Gastrocnemius medialis (tissue), 4 donors: ENCODE data around the gene FOXN1. TPM values are rescaled to one million over a fixed set of nuclear protein-coding genes. Genes with fewer than 3 reads are reported as not detected.
"Not testable (repeated sequence)": the region's sequence is repeated elsewhere in the genome, so short reads cannot be mapped to it uniquely, and the experiment has no call there.

Experiments used
- ATAC-seq, 2 donors: fragments of 150-250 bp; one replicate each; pipeline ENCODE4 v1.9.1; 2016
- DNase-seq, 2 donors: peaks; one replicate each; pipeline ENCODE4 v3.0.0-alpha.2; 2019
- H3K27ac ChIP-seq, 4 donors: fragments of 200-600 bp; sonication (generic); 1 replicate in 1 of 4; 2 replicates in 3 of 4; pipeline ENCODE4 v1.5.1; 2016 to 2018; ENCODE audit warnings: mild to moderate bottlenecking in 2 of 4, moderate library complexity in 1 of 4
- H3K27me3 ChIP-seq, 3 donors: fragments of 200-600 bp; sonication (generic) in 2 of 3; 1 replicate in 1 of 3; 2 replicates in 2 of 3; pipeline versions ENCODE4 v1.5.1 to v1.6.0; 2016 to 2019; ENCODE audit warnings: mild to moderate bottlenecking in 1 of 3, moderate library complexity in 1 of 3
- H3K36me3 ChIP-seq, 2 donors: fragments of 200-600 bp; sonication (generic) in 1 of 2; one replicate each; pipeline ENCODE4 v1.5.1; 2017 to 2018
- H3K4me1 ChIP-seq, 2 donors: fragments of 200-600 bp; sonication (generic) in 1 of 2; one replicate each; pipeline ENCODE4 v1.5.1; 2016 to 2017; ENCODE audit warnings: mild to moderate bottlenecking in 2 of 2
- H3K4me3 ChIP-seq, 4 donors: fragments of 200-600 bp; sonication (generic) in 3 of 4; 1 replicate in 1 of 4; 2 replicates in 3 of 4; pipeline ENCODE4 v1.5.1; 2016 to 2019; ENCODE audit warnings: mild to moderate bottlenecking in 2 of 4
- H3K9me3 ChIP-seq, 3 donors: fragments of 200-600 bp; sonication (generic) in 2 of 3; 1 replicate in 1 of 3; 2 replicates in 2 of 3; pipeline ENCODE4 v1.5.1; 2016 to 2019
- CTCF ChIP-seq, 5 experiments: fragments of 450-650 bp in 3 of 5; fragments of 200-600 bp in 2 of 5; sonication (generic) in 2 of 5; IDR thresholded peaks in 4 of 5; conservative IDR thresholded peaks in 1 of 5; 1 replicate in 4 of 5; 2 replicates in 1 of 5; pipeline ENCODE4 v1.5.1; 2016 to 2019; ENCODE audit warnings: antibody characterized with exemption in 5 of 5, mild to moderate bottlenecking in 3 of 5, moderate library complexity in 3 of 5
- POLR2A ChIP-seq, 2 donors: fragments of 450-650 bp; IDR thresholded peaks; one replicate each; pipeline ENCODE4 v1.6.1; 2017; ENCODE audit warnings: antibody characterized with exemption in 2 of 2, mild to moderate bottlenecking in 2 of 2, moderate library complexity in 2 of 2
- in situ Hi-C, 4 donors: fragments of 200-750 bp; cut with MboI; loops; one replicate each; pipeline versions ENCODE4 v1.15.0 to v1.8.0; 2017; ENCODE audit warnings: low sequenced_read_pairs in 4 of 4
- intact Hi-C: fragments of 100-400 bp; cut with DNase I; formaldehyde crosslinking; loops from one replicate; pipeline ENCODE4 v1.15.1; 2023; ENCODE audit warnings: low total_unique reads
- total RNA-seq, 4 donors: library from RNA; depleted of rRNA; stranded (reverse); fragments of >200 nt; gene quantifications; one replicate each; pipeline versions ENCODE4 v1.1.0 to v1.2.3, GENCODE V29; 2016

The FOXN1 gene
- total RNA-seq, 4 donors from 2014 or later, result not detected

- in situ Hi-C loops (loop anchor here in 1 of 4 donors (25.0 kb wide), 1 partner anchor 108 kb away; the partner anchor contains the start of gene SLC46A1), intact Hi-C loops (no loop called here)
- H3K9me3 ChIP-seq, result no peaks in the 10 kb centered on the region
- no peak for DNase-seq
- H3K27me3 ChIP-seq, result no peaks in the 10 kb centered on the region
- no peak overlapping the region for H3K27ac ChIP-seq
- TF ChIP-seq CTCF (IDR thresholded peaks at IDR 0.05 in 4 of 5, conservative IDR thresholded peaks at IDR 0.05 in 1 of 5) (no peak), POLR2A (IDR thresholded peaks at IDR 0.05) (no peak)
- no peaks in the 10 kb centered on the region for H3K36me3 ChIP-seq
- no peak overlapping the region for H3K4me3 ChIP-seq
- no peak for ATAC-seq
- H3K4me1 ChIP-seq, result no peaks in the 10 kb centered on the region
Observed at GRCh38 chr17:28520687-28521086, 14.5 kb downstream of the FOXN1 start.

GRCh38 chr17:28521311-28522085 lies 15.3 kb downstream of the FOXN1 start:
- no peak for TF ChIP-seq CTCF (IDR thresholded peaks at IDR 0.05 in 4 of 5, conservative IDR thresholded peaks at IDR 0.05 in 1 of 5)
- no peak for TF ChIP-seq POLR2A (IDR thresholded peaks at IDR 0.05)
- Histone ChIP-seq H3K36me3 (no peaks in the 10 kb centered on the region), H3K4me3 (no peak overlapping the region), H3K4me1 (no peaks in the 10 kb centered on the region), H3K27me3 (no peaks in the 10 kb centered on the region), H3K9me3 (no peaks in the 10 kb centered on the region), H3K27ac (no peak overlapping the region)
- ATAC-seq (no peak), DNase-seq (no peak)
- intact Hi-C loops, result no loop called here
- in situ Hi-C loops, result loop anchor here in 1 of 4 donors (25.0 kb wide), 1 partner anchor 109 kb away; the partner anchor contains the start of gene SLC46A1

GRCh38 chr17:28522281-28522680 lies 16.1 kb downstream of the FOXN1 start:
- intact Hi-C loops, DNase-seq, H3K9me3 ChIP-seq, H3K27me3 ChIP-seq, H3K4me1 ChIP-seq, H3K27ac ChIP-seq, H3K36me3 ChIP-seq, H3K4me3 ChIP-seq, ATAC-seq: not testable (repeated sequence)
- in situ Hi-C loops, result loop anchor here in 1 of 4 donors (25.0 kb wide), 1 partner anchor 110 kb away; the partner anchor contains the start of gene SLC46A1

GRCh38 chr17:28523186-28523585 lies 17.0 kb downstream of the FOXN1 start:
- in situ Hi-C loops (loop anchor here in 1 of 4 donors (25.0 kb wide), 1 partner anchor 111 kb away; the partner anchor contains the start of gene SLC46A1), intact Hi-C loops (no loop called here)
- Histone ChIP-seq H3K36me3 (no peaks in the 10 kb centered on the region), H3K27me3 (no peaks in the 10 kb centered on the region), H3K4me3 (no peak overlapping the region), H3K27ac (no peak overlapping the region), H3K4me1 (no peaks in the 10 kb centered on the region), H3K9me3 (no peaks in the 10 kb centered on the region)
- ATAC-seq, result no peak
- no peak for TF ChIP-seq CTCF (IDR thresholded peaks at IDR 0.05 in 4 of 5, conservative IDR thresholded peaks at IDR 0.05 in 1 of 5)
- TF ChIP-seq POLR2A (IDR thresholded peaks at IDR 0.05), result no peak
- no peak for DNase-seq

GRCh38 chr17:28523876-28524275 lies 17.7 kb downstream of the FOXN1 start:
- no peaks in the 10 kb centered on the region for H3K36me3 ChIP-seq
- TF ChIP-seq CTCF (IDR thresholded peaks at IDR 0.05 in 4 of 5, conservative IDR thresholded peaks at IDR 0.05 in 1 of 5) (no peak), POLR2A (IDR thresholded peaks at IDR 0.05) (no peak)
- intact Hi-C loops (no loop called here), in situ Hi-C loops (loop anchor here in 1 of 4 donors (25.0 kb wide), 1 partner anchor 112 kb away; the partner anchor contains the start of gene SLC46A1)
- H3K4me1 ChIP-seq, result no peaks in the 10 kb centered on the region
- H3K27me3 ChIP-seq, result no peaks in the 10 kb centered on the region
- DNase-seq (no peak), ATAC-seq (no peak)
- no peaks in the 10 kb centered on the region for H3K9me3 ChIP-seq
- no peak overlapping the region for H3K4me3 ChIP-seq
- no peak overlapping the region for H3K27ac ChIP-seq
